ENCODE results near the gene EP300.
A peak's percentile ranks its signal among the peaks of the same experiment; 100 is the strongest.

The EP300 gene

DNA sequence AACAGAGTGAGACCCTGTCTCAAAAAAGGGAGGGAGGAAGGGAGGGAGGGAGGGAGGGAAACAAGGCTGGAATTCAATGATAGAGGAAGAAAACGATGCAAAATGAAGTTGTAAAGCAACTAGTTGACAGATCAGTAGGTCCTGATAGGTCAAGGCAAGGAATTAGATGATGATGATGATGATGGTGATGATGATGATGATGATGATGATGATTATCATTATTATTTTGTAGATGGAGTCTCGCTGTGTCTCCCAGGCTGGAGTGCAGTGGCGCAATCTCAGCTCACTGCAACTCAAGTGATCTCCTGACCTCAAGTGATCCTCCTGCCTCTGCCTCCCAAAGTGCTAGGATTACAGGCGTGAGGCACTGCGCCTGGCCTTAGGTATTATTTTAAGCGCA lies 101.4 kb downstream of the EP300 start:
- in situ Hi-C loops (cut with MboI; ENCODE audit: low pct_unique_long_range_greater_than_20kb, low sequenced_read_pairs, unreplicated experiment): no loop called here
- DNase-seq (ENCODE audit: low spot score): no peak
- TF ChIP-seq, protein P1, sequence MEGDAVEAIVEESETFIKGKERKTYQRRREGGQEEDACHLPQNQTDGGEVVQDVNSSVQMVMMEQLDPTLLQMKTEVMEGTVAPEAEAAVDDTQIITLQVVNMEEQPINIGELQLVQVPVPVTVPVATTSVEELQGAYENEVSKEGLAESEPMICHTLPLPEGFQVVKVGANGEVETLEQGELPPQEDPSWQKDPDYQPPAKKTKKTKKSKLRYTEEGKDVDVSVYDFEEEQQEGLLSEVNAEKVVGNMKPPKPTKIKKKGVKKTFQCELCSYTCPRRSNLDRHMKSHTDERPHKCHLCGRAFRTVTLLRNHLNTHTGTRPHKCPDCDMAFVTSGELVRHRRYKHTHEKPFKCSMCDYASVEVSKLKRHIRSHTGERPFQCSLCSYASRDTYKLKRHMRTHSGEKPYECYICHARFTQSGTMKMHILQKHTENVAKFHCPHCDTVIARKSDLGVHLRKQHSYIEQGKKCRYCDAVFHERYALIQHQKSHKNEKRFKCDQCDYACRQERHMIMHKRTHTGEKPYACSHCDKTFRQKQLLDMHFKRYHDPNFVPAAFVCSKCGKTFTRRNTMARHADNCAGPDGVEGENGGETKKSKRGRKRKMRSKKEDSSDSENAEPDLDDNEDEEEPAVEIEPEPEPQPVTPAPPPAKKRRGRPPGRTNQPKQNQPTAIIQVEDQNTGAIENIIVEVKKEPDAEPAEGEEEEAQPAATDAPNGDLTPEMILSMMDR (IDR thresholded peaks at IDR 0.05; ENCODE audit: extremely low read depth, insufficient read depth, missing control alignments): no peak

DNA sequence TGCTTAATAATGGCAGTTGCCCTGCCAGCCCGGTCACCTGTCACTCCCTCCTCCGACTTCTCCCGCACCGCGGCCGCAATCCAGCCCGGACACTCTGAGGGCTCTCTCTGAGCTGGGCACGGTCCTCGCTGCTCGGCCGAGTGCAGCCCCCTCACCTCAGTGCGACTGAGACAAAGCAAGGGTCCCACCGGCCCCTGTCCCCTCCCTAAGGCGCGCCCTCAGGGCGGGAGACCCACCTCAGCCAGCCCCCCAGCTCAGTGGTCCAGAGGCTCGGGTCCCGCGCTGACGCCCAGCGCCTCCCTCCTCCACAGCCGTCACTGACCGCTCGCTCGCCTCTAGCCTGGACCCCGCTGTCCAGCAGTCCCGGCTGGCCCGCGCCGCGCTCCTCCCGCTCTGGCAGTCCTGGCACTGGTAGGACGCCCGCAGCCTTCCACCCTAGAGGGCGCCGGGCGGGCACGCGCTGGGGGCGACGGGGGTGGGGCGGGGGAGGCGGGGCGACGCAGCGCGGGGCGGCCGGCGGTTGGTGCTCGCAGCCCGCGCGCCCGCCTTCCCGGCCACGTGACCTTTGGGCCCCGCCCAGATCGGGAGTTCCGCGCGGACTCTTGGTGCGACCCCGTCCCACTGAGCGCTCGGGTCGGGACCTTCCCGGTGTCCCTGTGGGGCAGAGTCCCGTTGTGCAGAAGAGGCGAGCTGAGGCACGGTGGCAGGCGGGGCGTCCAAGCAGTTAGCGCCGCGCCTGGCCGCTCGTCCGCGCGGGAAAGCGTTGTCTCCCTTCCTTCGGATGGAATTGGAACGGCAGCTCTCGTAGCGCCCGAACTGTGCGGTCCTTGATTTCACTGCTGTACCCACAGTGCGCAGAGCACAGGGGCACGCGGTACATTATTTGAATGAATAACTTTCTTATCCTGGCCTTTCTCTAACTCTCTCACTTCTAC lies 104.9 kb downstream of the EP300 start:
- DNase-seq (ENCODE audit: low spot score): peak; percentile 93
- in situ Hi-C loops (cut with MboI; ENCODE audit: low pct_unique_long_range_greater_than_20kb, low sequenced_read_pairs, unreplicated experiment): no loop called here
- TF ChIP-seq, protein P1 (IDR thresholded peaks at IDR 0.05; ENCODE audit: extremely low read depth, insufficient read depth, missing control alignments): peak; percentile 15

DNA sequence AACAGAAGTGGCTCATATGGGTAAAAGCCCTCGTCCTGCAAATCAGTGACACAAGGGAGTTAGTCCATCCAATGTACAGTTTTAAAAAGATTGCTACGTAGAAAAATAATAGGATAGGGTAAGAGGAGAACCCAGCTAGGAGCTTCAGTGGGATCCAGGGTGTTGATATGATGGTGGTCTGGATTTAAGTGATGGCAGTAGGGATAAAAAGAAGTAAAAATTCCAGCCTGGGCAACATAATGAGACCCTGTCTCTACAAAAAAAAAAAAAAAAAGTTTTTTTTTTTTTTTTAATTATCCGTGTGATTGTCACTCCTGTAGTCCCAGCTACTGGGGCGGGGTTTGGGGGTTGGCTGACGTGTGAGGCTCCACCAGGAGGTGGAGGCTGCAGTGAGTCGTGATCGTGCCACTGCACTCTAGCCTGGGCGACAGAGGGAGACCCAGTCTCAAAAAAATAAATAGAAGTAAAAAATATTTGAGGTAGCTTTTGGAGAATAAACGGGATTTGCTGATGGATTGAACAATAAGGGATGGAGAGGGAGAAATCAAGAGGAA lies 105.7 kb downstream of the EP300 start:
- in situ Hi-C loops (cut with MboI; ENCODE audit: low pct_unique_long_range_greater_than_20kb, low sequenced_read_pairs, unreplicated experiment): no loop called here
- DNase-seq (ENCODE audit: low spot score): no peak
- TF ChIP-seq, protein P1 (IDR thresholded peaks at IDR 0.05; ENCODE audit: extremely low read depth, insufficient read depth, missing control alignments): no peak

DNA sequence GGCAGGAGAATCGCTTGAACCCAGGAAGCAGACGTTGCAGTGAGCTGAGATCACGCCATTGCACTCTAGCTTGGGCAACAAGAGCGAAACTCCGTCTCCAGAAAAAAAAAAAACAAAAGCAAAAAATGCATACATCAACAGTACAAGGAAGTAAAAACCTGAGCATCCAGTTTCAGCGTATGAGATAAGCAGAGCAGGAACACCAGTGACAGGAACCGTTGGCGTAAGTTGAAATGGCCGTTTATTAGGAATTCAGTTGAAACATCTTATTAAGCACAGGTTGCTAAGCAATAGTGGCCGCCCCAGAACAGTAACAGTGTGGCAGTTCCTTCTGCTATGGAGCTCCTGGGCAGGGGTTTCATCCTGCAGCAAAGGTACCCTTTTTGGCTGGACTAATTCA lies 108.7 kb downstream of the EP300 start:
- TF ChIP-seq, protein P1 (IDR thresholded peaks at IDR 0.05; ENCODE audit: extremely low read depth, insufficient read depth, missing control alignments): no peak
- no peak for DNase-seq (ENCODE audit: low spot score)
- in situ Hi-C loops (cut with MboI; ENCODE audit: low pct_unique_long_range_greater_than_20kb, low sequenced_read_pairs, unreplicated experiment): no loop called here

DNA sequence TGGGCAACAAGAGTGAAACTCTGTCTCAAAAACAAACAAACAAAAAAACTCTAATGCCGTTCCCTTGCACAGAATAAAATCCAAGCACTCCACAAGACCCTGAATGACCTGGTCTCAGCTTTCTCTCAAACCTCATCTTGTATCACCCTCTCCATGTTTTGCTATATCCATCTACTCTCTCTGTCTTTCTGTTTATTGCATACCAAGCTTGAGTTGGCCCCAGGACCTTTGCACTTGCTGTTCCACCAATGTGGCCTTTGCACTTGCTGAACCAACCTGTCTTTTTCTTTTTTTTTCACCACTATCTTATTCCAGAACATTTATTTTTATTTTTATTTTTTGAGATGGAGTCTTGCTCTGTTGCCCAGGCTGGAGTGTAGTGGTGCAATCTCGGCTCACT lies 110.7 kb downstream of the EP300 start:
- TF ChIP-seq, protein P1 (IDR thresholded peaks at IDR 0.05; ENCODE audit: extremely low read depth, insufficient read depth, missing control alignments): no peak
- DNase-seq (ENCODE audit: low spot score): no peak
- in situ Hi-C loops (cut with MboI; ENCODE audit: low pct_unique_long_range_greater_than_20kb, low sequenced_read_pairs, unreplicated experiment): no loop called here

DNA sequence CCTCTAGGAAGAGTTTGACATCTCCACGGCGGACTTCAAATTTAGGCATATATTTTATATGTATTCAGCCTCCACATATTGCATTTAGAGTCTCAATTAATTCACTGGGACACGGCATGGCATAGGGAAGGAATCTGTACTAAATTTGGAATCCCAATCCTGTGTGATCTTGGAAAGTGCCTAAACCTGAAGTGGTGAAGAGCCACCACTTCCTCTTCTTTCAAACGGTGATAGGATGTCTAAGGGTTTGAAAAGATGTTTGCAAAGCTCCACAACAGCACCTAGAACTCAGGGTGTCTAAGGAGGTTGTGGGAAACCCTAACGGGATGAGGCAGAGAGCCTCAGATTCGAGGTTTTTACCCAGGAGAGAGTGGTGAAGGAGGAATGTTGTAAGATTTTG lies 111.7 kb downstream of the EP300 start:
- TF ChIP-seq, protein P1 (IDR thresholded peaks at IDR 0.05; ENCODE audit: extremely low read depth, insufficient read depth, missing control alignments): no peak
- DNase-seq (ENCODE audit: low spot score): no peak
- in situ Hi-C loops (cut with MboI; ENCODE audit: low pct_unique_long_range_greater_than_20kb, low sequenced_read_pairs, unreplicated experiment): no loop called here
